HAP-1 (cell line): ENCODE results near the gene RTF2.
A peak's percentile ranks its signal among the peaks of the same experiment; 100 is the strongest.
"Not testable (repeated sequence)": the region's sequence is repeated elsewhere in the genome, so short reads cannot be mapped to it uniquely, and the experiment has no call there.

Experiments
- DNase-seq, 2 experiments: peaks; one replicate each; pipeline ENCODE4 v3.0.0-alpha.2; 2016 to 2020; ENCODE audit warnings: low spot score in 2 of 2
- H3K27me3 ChIP-seq: fragments of 250-450 bp; sonication (Bioruptor Pico); 2 replicates; pipeline ENCODE4 v1.5.1; 2020; ENCODE audit warnings: low read depth, mild to moderate bottlenecking, moderate library complexity
- H3K36me3 ChIP-seq: fragments of 250-450 bp; sonication (Bioruptor Pico); replicated peaks from 2 replicates; pipeline ENCODE4 v1.5.1; 2020; ENCODE audit warnings: mild to moderate bottlenecking
- H3K4me1 ChIP-seq: fragments of 250-450 bp; sonication (Bioruptor Pico); 2 replicates; pipeline ENCODE4 v1.5.1; 2020; ENCODE audit warnings: mild to moderate bottlenecking
- H3K4me3 ChIP-seq: fragments of 250-450 bp; sonication (Bioruptor Pico); 2 replicates; pipeline ENCODE4 v1.5.1; 2020; ENCODE audit warnings: mild to moderate bottlenecking, moderate library complexity
- H3K9me3 ChIP-seq: fragments of 250-450 bp; sonication (Bioruptor Pico); 2 replicates; pipeline ENCODE4 v1.5.1; 2020; ENCODE audit warnings: mild to moderate bottlenecking, moderate library complexity
- in situ Hi-C: fragments of 300-500 bp; cut with MboI; formaldehyde crosslinking; loops from 3 replicates; pipeline ENCODE4 v1.14.3; 2020; ENCODE audit warnings: low sequenced_read_pairs, inconsistent platforms, mixed read lengths

RTF2 gene

DNA sequence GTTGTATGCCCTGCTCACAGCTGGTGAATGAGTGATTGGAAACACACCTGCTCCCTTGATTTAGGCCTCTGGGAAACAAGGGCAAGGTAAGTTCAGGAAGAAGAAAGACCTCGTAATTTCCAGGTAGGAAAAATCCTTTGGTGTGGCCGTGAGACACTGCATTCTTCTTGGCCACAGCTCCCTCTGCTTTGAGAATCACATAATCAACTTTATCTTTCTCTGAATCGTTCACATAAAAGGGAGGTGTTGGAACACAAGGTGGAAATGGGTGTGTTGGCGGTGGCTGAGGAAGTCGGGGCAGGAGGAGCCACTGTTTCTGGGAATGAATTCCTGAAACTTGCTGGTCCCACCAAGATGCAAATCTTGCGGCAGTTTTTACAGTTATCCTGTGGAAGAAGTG lies 90.5 kb downstream of the RTF2 start:
- H3K9me3 ChIP-seq = no peaks in the 10 kb centered on the region

DNA sequence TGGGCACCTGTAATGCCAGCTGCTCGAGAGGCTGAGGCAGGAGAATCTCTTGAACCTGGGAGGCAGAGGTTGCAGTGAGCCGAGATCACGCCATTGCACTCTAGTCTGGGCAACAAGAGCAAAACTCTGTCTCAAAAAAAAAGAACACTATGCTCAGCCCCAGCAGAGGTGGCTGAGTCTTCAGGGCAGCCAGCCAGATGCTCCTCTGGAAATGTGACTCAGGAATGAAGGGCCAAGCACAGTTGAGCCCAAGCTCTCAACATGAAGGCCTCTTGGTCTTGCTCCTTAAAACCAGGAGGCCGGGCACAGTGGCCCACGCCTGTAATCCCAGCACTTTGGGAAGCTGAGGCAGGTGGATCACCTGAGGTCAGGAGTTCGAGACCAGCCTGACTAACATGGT lies 96.1 kb downstream of the RTF2 start:
- DNase-seq, H3K36me3 ChIP-seq, in situ Hi-C loops, H3K4me3 ChIP-seq, H3K9me3 ChIP-seq, H3K27me3 ChIP-seq: not testable (repeated sequence)
- peaks cover 13% of the 10 kb centered on the region for H3K4me1 ChIP-seq

More for the DNA sequence above, 90.5 kb downstream of the RTF2 start:
- no peaks in the 10 kb centered on the region for H3K36me3 ChIP-seq
- H3K4me3 ChIP-seq = no peak overlapping the region
- H3K27me3 ChIP-seq = no peaks in the 10 kb centered on the region
- in situ Hi-C loops = no loop called here
- no peak for DNase-seq
- peaks cover 9% of the 10 kb centered on the region for H3K4me1 ChIP-seq

DNA sequence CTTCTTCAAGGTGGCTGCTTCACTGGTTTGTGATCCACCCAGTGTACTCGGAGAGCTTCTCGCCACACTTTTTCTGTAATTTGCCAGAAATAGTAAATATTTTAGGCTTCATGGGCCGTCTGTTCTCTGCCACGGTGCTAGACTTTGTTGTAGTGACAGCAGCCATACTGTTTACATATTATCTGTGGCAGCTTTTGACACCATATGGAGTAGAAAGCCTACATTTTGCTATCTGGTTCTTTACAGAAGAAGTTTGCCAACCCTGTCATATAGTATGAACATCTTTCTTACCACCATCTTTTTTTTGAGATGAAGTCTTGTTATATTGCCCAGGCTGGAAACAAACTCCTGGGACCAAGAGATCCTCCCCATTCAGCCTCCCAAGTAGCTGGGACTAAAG lies 97.1 kb downstream of the RTF2 start:
- no peak overlapping the region for H3K4me3 ChIP-seq
- H3K4me1 ChIP-seq = peaks cover 13% of the 10 kb centered on the region
- in situ Hi-C loops = no loop called here
- H3K36me3 ChIP-seq = no peaks in the 10 kb centered on the region
- H3K9me3 ChIP-seq = no peaks in the 10 kb centered on the region
- DNase-seq = no peak
- no peaks in the 10 kb centered on the region for H3K27me3 ChIP-seq

DNA sequence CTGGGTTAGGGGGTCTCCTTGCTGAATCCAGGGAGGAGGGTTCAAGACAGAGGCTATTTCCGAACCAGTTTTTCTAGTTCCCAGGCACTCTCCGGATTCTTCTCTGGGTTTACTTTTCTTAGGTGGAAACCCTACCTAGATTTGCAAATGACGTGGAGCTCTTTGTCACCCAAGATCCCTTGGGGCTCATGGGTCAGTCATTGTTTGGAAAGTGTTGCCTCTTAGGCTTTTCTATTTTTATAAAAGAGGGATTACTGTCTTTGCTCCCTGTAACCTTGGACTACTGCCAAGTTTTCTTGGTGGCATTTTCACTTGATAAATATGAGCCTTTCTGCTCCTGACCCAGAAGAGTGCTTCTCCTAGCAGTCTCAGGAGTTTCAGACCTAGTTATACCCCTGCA lies 98.2 kb downstream of the RTF2 start:
- Histone ChIP-seq H3K27me3 (no peaks in the 10 kb centered on the region), H3K4me1 (peaks cover 13% of the 10 kb centered on the region), H3K36me3 (no peaks in the 10 kb centered on the region), H3K9me3 (peaks cover 3% of the 10 kb centered on the region; the same call in 1 of the 2 replicates), H3K4me3 (no peak overlapping the region)
- in situ Hi-C loops = no loop called here
- DNase-seq = peak; percentile 87 to 98
